ENCODE data around the gene NCL.
"Not testable (repeated sequence)": the region's sequence is repeated elsewhere in the genome, so short reads cannot be mapped to it uniquely, and the experiment has no call there.

The NCL gene

GRCh38 chr2:231427116-231427515, 37.2 kb downstream of the NCL start:
- DNase-seq: no peak

GRCh38 chr2:231425811-231426703, 38.2 kb downstream of the NCL start:
- no peak for DNase-seq

- DNase-seq: no peak
Observed at GRCh38 chr2:231425291-231425810, 38.9 kb downstream of the NCL start.

GRCh38 chr2:231423176-231423575, 41.1 kb downstream of the NCL start:
- no peak for DNase-seq

GRCh38 chr2:231422056-231422455, 42.2 kb downstream of the NCL start:
- DNase-seq: no peak

GRCh38 chr2:231421051-231421580, 43.2 kb downstream of the NCL start:
- no peak for DNase-seq

DNA sequence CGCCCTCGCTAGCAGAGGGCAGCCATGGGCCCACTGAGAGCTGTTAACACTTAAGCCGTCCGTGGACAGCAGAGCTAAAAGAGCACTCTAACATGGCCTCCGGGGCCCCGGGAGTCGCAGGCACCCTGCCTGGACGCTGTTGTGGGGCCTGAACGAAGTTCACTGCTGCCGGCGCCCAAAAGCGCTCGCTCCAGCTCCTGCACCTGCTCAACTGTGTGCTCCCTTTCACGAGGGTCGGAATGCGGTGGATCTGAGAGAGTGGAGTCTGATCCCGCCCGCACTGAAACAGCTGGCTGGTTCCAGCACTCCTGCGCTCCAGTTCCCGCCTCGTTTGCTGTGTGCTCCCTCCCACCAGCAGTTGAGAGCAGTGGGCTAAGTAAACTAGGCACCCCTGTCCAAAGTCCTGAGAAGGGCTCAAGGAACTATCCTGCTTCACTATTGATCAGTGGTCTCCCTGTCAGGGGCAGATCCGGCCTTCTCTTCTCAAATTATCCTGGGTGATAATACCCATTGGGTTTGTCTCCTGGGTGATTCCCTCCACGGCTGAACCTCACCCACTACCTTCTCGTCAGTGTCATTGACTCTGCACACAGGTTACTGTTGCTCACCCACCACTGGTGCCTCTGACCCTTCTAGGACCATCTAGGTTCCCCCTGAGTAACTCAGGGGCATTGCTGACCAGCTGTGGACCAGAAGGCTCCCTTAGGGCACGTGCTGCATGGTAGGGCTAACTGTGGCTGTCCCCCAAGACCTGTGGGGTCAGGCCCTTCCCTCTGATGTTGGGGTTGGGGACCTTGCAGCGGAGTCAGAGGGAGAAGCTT, 45.3 kb downstream of the NCL start:
- DNase-seq: no peak

- DNase-seq: no peak
Observed at GRCh38 chr2:231415029-231415428, 49.3 kb downstream of the NCL start.

GRCh38 chr2:231413921-231414476, 50.3 kb downstream of the NCL start:
- no peak for DNase-seq

DNA sequence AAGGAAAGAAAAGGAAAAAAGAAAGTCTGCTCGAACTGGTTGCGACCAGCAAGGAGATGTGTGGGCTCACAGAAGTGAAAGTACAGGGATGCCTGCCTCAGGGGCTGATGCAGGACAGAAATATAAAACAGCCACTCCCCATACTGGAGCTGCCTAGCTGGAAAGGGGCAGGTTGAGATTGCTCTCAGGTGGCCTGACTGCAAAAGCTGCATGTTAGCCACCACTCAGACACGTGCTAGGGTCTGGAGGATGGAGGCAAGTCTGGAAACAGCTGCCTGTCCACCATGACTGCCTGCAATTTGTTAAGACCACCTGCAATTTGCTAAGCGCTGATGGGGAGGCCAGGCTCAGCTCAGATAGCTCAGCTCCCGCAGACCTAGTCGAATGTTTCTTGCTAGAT, 50.8 kb downstream of the NCL start:
- no peak for DNase-seq

GRCh38 chr2:231412618-231412963, 51.7 kb downstream of the NCL start:
- DNase-seq: no peak

DNA sequence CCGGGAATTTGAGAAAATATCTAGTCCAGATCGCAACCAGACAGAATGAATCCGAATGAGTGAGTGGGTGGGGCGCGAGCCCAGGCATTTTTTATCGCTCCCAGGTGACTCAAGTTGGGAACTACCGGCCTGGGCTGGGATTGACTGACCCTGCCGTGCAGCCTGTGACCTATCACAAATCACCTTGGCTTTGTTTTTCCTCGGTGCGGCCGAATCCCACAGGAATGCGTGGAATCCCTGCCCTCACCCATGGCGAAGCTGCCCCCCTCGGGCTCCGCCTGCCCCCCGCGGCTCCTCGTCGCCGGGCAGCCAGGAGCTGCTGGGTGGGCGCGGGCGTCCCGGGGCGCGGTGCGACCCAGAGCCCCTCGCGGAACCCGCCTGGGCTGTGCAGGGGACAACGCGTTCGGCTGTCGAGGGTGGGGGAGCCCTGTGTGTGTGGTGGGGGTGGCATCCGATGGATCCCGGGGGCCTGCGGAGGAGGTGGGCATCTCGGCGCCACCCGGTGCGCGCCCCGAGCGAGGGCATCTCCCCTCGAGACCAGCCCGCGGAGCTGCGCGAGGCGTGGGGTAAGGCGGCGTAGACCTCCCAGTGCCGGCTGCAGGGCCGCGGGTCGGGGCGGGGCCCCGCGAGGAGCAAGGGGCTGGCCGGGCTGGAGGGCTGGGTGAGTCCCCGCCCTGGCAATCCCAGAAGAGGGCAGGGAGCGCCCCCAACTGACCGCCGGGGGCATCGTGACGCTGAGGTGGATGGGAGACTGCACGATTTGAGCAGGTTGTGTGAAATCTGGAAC, 52.3 kb downstream of the NCL start:
- no peak for DNase-seq

GRCh38 chr2:231411237-231411636, 53.0 kb downstream of the NCL start:
- DNase-seq: no peak

GRCh38 chr2:231410293-231411004, 53.8 kb downstream of the NCL start:
- no peak for DNase-seq

DNA sequence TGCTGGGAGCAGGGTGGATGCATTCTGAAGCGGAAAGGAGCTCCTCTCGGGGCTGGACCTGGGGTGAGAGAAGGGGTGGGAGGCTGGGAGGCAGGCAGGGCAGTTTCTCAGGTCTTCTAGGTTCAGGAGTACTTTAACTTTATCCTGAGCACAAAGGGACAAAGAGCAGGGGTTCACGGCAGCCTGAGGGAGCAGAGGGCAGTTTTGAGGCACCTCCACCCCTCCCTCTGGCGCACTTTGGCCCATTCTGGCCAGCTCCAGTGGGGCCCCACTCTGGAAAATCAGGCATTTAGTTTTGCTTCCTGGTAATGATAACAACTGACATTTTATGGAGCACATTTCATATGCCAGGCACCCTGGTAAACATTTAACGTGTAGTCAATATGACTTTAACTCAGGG, 54.5 kb downstream of the NCL start:
- no peak for DNase-seq

DNA sequence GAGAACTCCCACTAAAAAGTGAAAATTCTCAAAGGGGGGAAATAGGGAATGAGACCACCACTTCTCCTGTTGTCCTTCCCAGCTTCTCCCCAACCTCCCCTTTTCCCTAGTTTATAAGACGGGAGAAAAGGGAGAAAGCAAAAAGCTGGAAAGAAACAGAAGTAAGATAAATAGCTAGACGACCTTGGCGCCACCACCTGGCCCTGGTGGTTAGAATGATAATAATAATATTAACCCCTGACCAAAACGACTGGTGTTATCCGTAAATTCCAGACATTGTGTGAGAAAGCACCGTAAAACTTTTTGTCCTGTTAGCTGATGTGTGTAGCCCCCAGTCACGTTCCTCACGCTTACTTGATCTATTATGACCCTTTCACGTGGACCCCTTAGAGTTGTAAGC, 56.0 kb downstream of the NCL start:
- DNase-seq: not testable (repeated sequence)

- not testable (repeated sequence) for DNase-seq
Observed at GRCh38 chr2:231407686-231408085, 56.6 kb downstream of the NCL start.

- DNase-seq: not testable (repeated sequence)
Observed at GRCh38 chr2:231405601-231406367, 58.5 kb downstream of the NCL start.

DNA sequence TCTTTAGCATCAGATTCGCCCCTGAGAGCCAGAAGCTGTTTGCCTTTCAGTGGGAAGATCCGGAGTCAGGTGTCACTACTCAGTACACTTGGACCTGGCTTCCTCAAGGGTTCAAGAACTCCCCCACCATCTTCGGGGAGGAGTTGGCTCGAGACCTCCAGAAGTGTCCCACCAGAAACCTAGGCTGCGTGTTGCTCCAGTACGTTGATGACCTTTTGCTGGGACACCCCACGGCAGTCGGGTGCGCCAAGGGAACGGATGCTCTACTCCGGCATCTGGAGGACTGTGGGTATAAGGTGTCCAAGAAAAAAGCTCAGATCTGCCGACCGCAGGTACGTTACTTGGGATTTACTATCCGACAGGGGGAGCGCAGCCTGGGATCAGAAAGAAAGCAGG, 60.1 kb downstream of the NCL start:
- not testable (repeated sequence) for DNase-seq
